GM11168 (cell line): Measurements from ENCODE around the gene BBS9.

ENCODE experiments used
- in situ Hi-C: fragments of 300-500 bp; cut with MboI; formaldehyde crosslinking; loops from one replicate; pipeline ENCODE4 v1.12.0; 2022; ENCODE audit warnings: low sequenced_read_pairs; ENCODE audit not compliant: unreplicated experiment

Gene BBS9

DNA sequence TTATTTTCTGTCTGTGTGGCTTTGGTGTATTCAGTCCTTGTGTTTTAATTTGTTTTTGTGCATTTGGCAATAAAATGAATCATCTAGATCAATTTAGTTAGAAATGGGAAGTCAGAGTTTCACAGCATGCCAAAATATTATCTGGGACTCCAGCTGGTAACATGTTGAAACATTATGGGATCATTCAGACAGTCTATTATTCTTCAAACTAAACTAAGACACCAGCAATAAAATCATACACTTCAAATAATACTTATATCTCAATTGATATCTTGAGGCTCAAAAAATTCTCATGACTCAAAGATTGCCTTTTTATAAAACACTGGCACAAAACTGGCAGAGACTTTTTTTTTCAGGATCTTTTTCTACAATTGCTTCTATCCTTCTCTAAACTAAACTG lies 14.4 kb upstream of the BBS9 start:
- in situ Hi-C loops: no loop called here

- in situ Hi-C loops: no loop called here
Observed at GRCh38 chr7:33118383-33118782, 11.0 kb upstream of the BBS9 start.

- in situ Hi-C loops: no loop called here
Observed at GRCh38 chr7:33127085-33127484, 2.3 kb upstream of the BBS9 start.

DNA sequence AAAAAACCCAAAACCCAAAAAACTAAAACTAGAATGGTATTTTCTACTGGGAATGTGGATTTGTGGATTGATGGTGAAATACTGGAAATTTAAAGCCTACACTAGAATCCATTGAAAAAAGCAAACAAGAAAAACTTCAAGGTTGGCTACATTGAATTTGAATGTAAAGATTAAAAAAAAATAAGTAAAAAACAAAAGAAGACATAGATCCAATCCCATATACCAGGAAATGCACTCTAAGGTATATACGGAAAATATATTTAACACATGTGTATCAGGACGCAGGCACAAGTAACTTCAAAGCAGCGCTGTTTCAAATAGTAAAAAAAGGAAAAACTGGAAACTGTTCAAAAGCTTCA lies 754 bp upstream of the BBS9 start:
- in situ Hi-C loops: no loop called here

- in situ Hi-C loops: no loop called here
Observed at GRCh38 chr7:33129806-33130153, 416 bp downstream of the BBS9 start.

GRCh38 chr7:33130184-33130583 lies 820 bp downstream of the BBS9 start:
- in situ Hi-C loops: no loop called here

DNA sequence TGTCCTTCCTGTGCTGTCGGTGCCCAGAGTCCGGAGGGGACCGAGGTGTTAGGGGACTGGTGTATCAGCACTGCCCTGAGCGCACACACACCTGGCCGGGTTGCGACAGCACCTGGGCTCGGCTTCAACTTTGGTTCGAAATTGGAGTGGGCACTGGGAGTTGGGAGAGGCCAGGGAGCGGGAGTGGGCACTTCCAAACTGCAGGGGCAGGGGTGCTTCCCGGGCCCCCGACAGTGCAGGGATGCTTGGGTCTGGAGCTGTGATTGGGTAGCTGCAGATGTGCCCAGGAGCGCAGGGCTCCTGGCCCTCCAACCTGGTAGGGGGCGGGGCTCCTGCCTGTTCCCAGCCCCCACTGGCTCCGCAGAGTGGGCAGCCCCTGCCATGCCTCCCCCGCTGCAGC lies 7.7 kb downstream of the BBS9 start:
- in situ Hi-C loops: no loop called here

DNA sequence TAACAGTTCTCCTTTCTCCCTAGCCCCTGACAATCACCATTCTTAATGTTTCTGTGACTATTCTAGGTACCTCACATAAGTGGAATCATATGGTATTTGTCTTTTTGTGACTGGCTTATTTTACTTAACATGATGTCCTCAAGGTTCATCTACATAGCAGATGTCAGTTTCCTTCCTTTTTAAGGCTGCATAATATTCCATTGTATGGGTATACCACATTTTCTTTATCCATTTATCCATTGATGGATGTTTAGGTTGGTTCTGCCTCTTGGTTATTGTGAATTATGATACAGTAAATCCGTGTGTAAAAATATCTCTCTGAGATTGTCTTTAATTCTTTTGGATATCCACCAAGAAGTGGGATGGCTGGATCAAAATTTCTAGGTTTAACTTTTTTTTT lies 13.2 kb downstream of the BBS9 start:
- in situ Hi-C loops: no loop called here

- in situ Hi-C loops: no loop called here
Observed at GRCh38 chr7:33143996-33144718, 14.8 kb downstream of the BBS9 start.

DNA sequence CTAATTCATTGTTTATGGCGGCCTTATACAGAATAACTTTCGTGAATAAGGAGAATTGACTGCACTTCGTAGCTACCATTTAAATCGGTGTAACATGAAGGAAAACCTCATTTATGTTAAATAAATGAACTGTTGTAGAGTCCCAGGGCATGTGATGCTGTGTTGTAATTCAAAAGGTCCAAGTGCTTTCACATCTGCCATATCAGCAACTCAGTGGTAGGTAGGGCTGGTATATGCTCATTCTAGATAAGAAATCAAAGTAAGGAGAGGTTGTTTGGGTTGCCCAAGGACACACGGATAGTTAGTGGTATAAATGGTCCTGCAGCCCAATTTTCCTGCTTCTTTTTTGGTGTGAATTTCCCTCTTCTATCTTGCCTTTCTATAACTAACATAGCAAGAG lies 15.8 kb downstream of the BBS9 start:
- in situ Hi-C loops: no loop called here

- in situ Hi-C loops: no loop called here
Observed at GRCh38 chr7:33152087-33152486, 22.7 kb downstream of the BBS9 start.

GRCh38 chr7:33155811-33156210 lies 26.4 kb downstream of the BBS9 start:
- in situ Hi-C loops: no loop called here

DNA sequence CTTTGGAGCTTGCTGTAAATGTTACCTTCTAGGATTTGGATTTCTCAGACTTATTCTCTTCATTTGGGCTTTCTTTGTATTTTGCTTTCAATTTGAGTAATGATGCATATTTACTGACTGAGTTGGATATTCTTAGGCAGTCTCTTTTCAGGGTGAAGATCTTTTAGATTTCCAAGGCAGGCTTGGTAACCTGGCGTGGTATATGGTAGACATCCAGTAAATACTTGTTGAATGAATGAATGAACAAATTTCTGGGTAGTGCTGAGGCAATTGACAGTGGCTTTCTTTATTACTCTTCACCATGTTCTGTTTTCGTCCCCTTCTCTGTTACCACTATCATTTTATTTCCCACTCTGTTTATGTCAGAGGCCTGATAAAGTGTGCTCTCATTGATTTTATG lies 27.1 kb downstream of the BBS9 start:
- in situ Hi-C loops: no loop called here

- in situ Hi-C loops: no loop called here
Observed at GRCh38 chr7:33157311-33157710, 27.9 kb downstream of the BBS9 start.

DNA sequence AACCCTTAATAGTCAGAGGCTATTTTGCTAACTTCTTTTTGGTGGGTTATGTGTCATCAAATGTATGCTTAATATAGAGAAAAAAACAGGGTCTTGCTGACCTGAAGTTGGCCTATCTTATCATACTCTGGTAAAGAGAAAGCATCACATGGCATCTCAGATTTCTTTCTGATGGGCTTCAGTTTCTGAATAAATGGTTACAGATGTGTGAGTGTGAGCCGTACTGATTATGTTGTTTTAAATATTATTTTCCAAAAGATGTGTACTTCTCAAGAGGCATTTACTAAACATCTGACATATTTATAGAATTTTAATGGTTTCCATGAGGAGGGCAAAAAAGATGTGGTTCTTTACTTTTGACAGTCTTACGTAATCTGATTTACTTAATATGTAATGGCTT lies 28.4 kb downstream of the BBS9 start:
- in situ Hi-C loops: no loop called here

DNA sequence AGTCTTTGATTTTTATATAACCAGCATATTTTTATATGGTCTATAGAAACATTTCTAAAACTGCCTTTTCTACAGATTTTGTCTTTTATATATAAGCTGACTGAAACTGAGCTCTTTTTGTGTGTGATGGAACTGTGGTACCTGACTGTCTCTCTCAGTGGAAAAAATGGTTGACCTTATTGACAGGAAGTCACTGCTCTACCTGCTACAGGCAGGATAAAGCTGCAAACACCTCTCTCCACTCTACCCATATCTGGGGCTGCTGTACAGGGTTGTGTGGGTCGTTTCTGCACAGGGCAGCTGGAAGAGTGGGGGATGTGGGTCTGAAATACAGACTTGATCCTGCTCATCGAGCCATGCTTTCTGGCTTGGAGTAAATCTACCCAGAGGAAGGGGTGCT lies 48.5 kb downstream of the BBS9 start:
- in situ Hi-C loops: no loop called here

- in situ Hi-C loops: no loop called here
Observed at GRCh38 chr7:33179519-33179918, 50.2 kb downstream of the BBS9 start.

DNA sequence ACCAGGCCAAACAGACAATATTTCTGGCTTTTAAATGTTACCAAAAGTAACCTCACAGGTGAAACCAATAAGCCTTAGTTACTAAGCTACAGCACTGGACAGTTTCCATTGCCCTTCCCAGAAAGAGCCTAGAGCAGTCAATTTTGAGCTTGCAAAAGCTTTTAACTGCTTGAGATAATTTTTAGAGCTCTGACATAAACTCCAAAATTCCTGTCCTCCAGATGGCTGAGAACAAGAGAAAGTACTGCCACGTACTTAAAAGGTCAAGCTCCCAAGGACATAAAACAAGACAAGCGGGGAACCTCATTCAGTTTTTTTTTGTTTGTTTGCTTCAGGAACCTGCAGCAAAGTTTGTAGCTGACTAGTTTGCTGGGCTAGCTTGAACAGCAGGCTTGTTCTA lies 54.1 kb downstream of the BBS9 start:
- in situ Hi-C loops: no loop called here

DNA sequence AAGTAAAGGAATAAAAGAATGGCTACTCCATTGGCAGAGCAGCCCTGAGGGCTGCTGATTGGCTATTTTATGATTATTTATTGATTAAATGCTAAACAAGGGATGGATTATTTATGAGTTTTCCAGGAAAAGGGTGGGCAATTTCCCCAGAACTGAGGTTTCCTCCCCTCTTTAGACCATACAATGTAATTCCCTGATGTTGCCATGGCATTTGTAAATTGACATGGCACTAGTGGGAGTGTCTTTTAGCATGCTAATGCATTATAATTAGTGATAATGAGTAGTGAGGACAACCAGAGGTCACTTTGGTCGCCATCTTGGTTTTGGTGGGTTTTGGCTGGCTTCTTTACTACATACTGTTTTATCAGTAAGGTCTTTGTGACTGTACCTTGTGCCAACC lies 55.5 kb downstream of the BBS9 start:
- in situ Hi-C loops: no loop called here

DNA sequence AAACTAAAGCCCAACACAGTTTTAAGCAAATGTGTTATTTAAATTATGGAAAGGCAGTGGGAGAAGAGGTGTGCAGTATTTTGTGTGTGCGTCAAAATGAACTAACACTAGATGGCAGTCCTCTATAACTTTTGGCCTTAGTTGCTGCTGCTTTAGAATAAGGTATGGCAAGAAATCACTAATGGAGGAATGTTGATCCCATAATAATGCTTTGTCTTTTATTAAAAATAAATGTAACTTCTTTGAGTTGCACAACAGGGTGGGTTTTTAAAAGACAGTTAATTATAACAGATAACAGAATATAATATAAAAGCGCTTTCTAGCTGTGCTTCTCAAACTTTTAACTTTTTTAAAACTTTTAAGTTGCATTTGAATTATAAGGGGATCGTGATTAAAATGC lies 56.4 kb downstream of the BBS9 start:
- in situ Hi-C loops: no loop called here

GRCh38 chr7:33186192-33186591 lies 56.8 kb downstream of the BBS9 start:
- in situ Hi-C loops: no loop called here

DNA sequence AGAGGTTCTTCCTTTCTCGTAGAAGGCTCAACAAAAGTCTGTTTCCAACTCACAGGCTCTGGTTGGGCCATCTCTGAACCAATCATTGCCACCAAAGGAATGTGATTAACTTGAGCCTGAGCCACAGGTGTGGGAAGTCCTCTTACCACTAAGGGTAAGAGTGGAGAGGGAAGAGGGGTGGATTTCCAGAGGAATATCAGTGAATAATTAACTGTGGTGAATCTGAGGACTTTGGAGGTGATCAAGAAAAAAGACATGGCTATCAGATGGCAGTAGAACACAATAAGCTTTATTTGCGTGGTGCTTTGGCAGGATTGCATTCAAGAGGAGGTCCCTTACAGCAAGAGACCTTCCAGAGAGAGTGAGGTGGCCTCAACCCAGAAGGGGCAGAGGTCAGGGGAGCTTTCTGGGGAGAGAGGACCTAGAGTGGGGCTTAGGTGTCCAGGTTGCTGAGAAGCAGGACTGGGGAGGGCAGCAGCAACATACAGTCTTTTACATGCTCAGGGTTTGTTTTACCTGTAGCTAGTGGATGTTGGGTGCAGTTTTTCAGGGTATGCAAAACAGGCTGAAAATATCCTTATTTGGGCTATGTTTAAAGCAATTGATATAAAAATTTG lies 61.4 kb downstream of the BBS9 start:
- in situ Hi-C loops: no loop called here
